Endodermal cell (in vitro differentiated cells): ENCODE results near the gene ARHGAP45. TPM values are rescaled to one million over a fixed set of nuclear protein-coding genes. Genes with fewer than 3 reads are reported as not detected.

ENCODE experiments used
- DNase-seq: peaks from one replicate; pipeline ENCODE4 v3.0.0-alpha.2; 2017
- H3K27ac ChIP-seq: 2 replicates; pipeline ENCODE4 v1.5.1; 2013; ENCODE audit warnings: mild to moderate bottlenecking, low read depth, low read length, moderate library complexity
- H3K27me3 ChIP-seq: 2 replicates; pipeline ENCODE4 v1.6.1; 2013; ENCODE audit warnings: mild to moderate bottlenecking, low read length, moderate library complexity; ENCODE audit not compliant: insufficient read depth, control insufficient read depth, poor library complexity, severe bottlenecking
- H3K36me3 ChIP-seq: 2 replicates; pipeline ENCODE4 v1.7.0; 2013; ENCODE audit warnings: mild to moderate bottlenecking, low read length, moderate library complexity; ENCODE audit not compliant: control insufficient read depth, insufficient read depth
- H3K4me1 ChIP-seq: one replicate; pipeline ENCODE4 v1.7.0; 2013; ENCODE audit warnings: low read length; ENCODE audit not compliant: control insufficient read depth, insufficient read depth
- H3K4me3 ChIP-seq: 2 replicates; pipeline ENCODE4 v1.5.1; 2013; ENCODE audit warnings: mild to moderate bottlenecking, low read length, moderate library complexity
- H3K9ac ChIP-seq: 2 replicates; pipeline ENCODE4 v1.6.1; 2013; ENCODE audit warnings: mild to moderate bottlenecking, low read length, moderate library complexity; ENCODE audit not compliant: poor library complexity, severe bottlenecking; ENCODE audit errors: extremely low read depth
- H3K9me3 ChIP-seq: 2 replicates; pipeline ENCODE4 v1.6.1; 2013; ENCODE audit warnings: mild to moderate bottlenecking, low read length, moderate library complexity; ENCODE audit not compliant: control insufficient read depth
- H3K27ac Mint-ChIP-seq: 2 replicates; pipeline ENCODE4 v1.8.0; 2020; ENCODE audit warnings: mixed read lengths
- H3K27me3 Mint-ChIP-seq: 2 replicates; pipeline ENCODE4 v1.8.0; 2021; ENCODE audit warnings: mild to moderate bottlenecking, mixed read lengths; ENCODE audit not compliant: insufficient read depth
- H3K36me3 Mint-ChIP-seq: 2 replicates; pipeline ENCODE4 v1.8.0; 2020; ENCODE audit warnings: low read depth, mixed read lengths
- H3K4me1 Mint-ChIP-seq: 2 replicates; pipeline ENCODE4 v1.8.0; 2020; ENCODE audit warnings: mixed read lengths
- H3K4me3 Mint-ChIP-seq: 2 replicates; pipeline ENCODE4 v1.8.0; 2020; ENCODE audit warnings: mild to moderate bottlenecking, moderate library complexity, mixed read lengths
- H3K9me3 Mint-ChIP-seq: 2 replicates; pipeline ENCODE4 v1.8.0; 2020; ENCODE audit warnings: mild to moderate bottlenecking, mixed read lengths
- CTCF ChIP-seq: fragments of 200-600 bp; sonication (generic); conservative IDR thresholded peaks from 2 replicates; pipeline ENCODE4 v1.5.0; 2021; ENCODE audit warnings: antibody characterized with exemption, mild to moderate bottlenecking
- WGBS, 2 experiments: methylation state at CpG; one replicate each; pipeline versions ENCODE4 v1.1.5 to v1.1.7; 2013; ENCODE audit warnings: missing lambda C conversion rate in 2 of 2, mixed read lengths in 1 of 2; ENCODE audit not compliant: insufficient coverage in 1 of 2, insufficient read length in 1 of 2; 5-methylcytosine and 5-hydroxymethylcytosine counted together
- total RNA-seq, 2 donors: library from RNA; stranded (reverse); fragmentation: NEBNext Ultra II Directional in 1 of 2; extraction: Animal tissue kit (Norgen Biotek cat#: 25700) in 1 of 2; gene quantifications; 2 replicates in 1 of 2; 3 replicates in 1 of 2; pipeline ENCODE4 v1.2.1, GENCODE V29; 2021

The ARHGAP45 gene
- total RNA-seq, 2 donors from 2014 or later = 14.8 to 17.1 TPM

- no peaks in the 10 kb centered on the region for H3K27me3 Mint-ChIP-seq
- no peak overlapping the region for H3K4me3 ChIP-seq
- H3K27me3 ChIP-seq = no peaks in the 10 kb centered on the region
- no peak overlapping the region for H3K9ac ChIP-seq
- peaks cover 40% of the 10 kb centered on the region for H3K36me3 ChIP-seq
- H3K9me3 Mint-ChIP-seq = no peaks in the 10 kb centered on the region
- no peaks in the 10 kb centered on the region for H3K4me1 ChIP-seq
- H3K9me3 ChIP-seq = no peaks in the 10 kb centered on the region
- H3K27ac Mint-ChIP-seq = no peak overlapping the region
- no peak overlapping the region for H3K4me3 Mint-ChIP-seq
- H3K27ac ChIP-seq = no peak overlapping the region
- DNase-seq = no peak
- TF ChIP-seq CTCF = no peak
- peaks cover 30% of the 10 kb centered on the region for H3K36me3 Mint-ChIP-seq
- 94 to 95% methylated on average over 28 to 38 of the region's 38 CpGs for WGBS, 2 experiments
- H3K4me1 Mint-ChIP-seq = peaks cover 4% of the 10 kb centered on the region
Observed at GRCh38 chr19:1090731-1091543, 24.0 kb downstream of the ARHGAP45 start.

GRCh38 chr19:1091544-1092175 is 24.7 kb downstream of the ARHGAP45 start:
- no peaks in the 10 kb centered on the region for H3K27me3 ChIP-seq
- no peak overlapping the region for H3K27ac Mint-ChIP-seq
- WGBS, 2 experiments = 94 to 96% methylated on average over 13 to 27 of the region's 27 CpGs

GRCh38 chr19:1093330-1093729 is 26.4 kb downstream of the ARHGAP45 start:
- Mint-ChIP-seq H3K9me3 (no peaks in the 10 kb centered on the region), H3K27me3 (no peaks in the 10 kb centered on the region), H3K36me3 (peaks cover 22% of the 10 kb centered on the region), H3K4me3 (peak overlapping the region; percentile 86), H3K27ac (peak overlapping the region; percentile 39), H3K4me1 (peaks cover 4% of the 10 kb centered on the region)
- 94 to 95% methylated on average over 6 to 15 of the region's 15 CpGs for WGBS, 2 experiments
- no peak for TF ChIP-seq CTCF
- Histone ChIP-seq H3K27ac (no peak overlapping the region), H3K4me3 (peak overlapping the region; percentile 87), H3K9me3 (no peaks in the 10 kb centered on the region), H3K36me3 (peaks cover 30% of the 10 kb centered on the region), H3K9ac (no peak overlapping the region), H3K4me1 (no peaks in the 10 kb centered on the region), H3K27me3 (no peaks in the 10 kb centered on the region)
- DNase-seq = no peak

More at GRCh38 chr19:1091544-1092175, 24.7 kb downstream of the ARHGAP45 start:
- no peak for DNase-seq
- Histone ChIP-seq H3K9ac (no peak overlapping the region), H3K9me3 (no peaks in the 10 kb centered on the region), H3K4me1 (no peaks in the 10 kb centered on the region), H3K4me3 (no peak overlapping the region), H3K27ac (no peak overlapping the region), H3K36me3 (peaks cover 40% of the 10 kb centered on the region)
- peaks cover 4% of the 10 kb centered on the region for H3K4me1 Mint-ChIP-seq
- H3K27me3 Mint-ChIP-seq = no peaks in the 10 kb centered on the region
- no peak for TF ChIP-seq CTCF
- peaks cover 27% of the 10 kb centered on the region for H3K36me3 Mint-ChIP-seq
- H3K4me3 Mint-ChIP-seq = no peak overlapping the region
- H3K9me3 Mint-ChIP-seq = no peaks in the 10 kb centered on the region
